DOHH2 (cell line): ENCODE results near the gene LGALS3.

Experiments
- H3F3A ChIP-seq: fragments of 200-600 bp; sonication (generic), shearing (Covaris generic); 2 replicates; pipeline ENCODE4 v1.6.0; 2016; ENCODE audit warnings: antibody characterized with exemption, mild to moderate bottlenecking; ENCODE audit not compliant: control insufficient read depth, insufficient read depth
- H3K27ac ChIP-seq: fragments of 200-600 bp; sonication (generic); 2 replicates; pipeline ENCODE4 v1.5.1; 2014; ENCODE audit warnings: low read depth, mild to moderate bottlenecking, low read length, moderate library complexity
- H3K27me3 ChIP-seq: fragments of 200-600 bp; sonication (generic); 2 replicates; pipeline ENCODE4 v1.6.1; 2014; ENCODE audit warnings: mild to moderate bottlenecking, low read length, mixed read lengths; ENCODE audit not compliant: control insufficient read depth
- H3K36me3 ChIP-seq: fragments of 200-600 bp; sonication (generic); 2 replicates; pipeline ENCODE4 v1.6.1; 2014; ENCODE audit warnings: mild to moderate bottlenecking, low read length, moderate library complexity, mixed read lengths; ENCODE audit not compliant: control insufficient read depth
- H3K4me1 ChIP-seq: fragments of 200-600 bp; sonication (generic); 2 replicates; pipeline ENCODE4 v1.6.1; 2014; ENCODE audit warnings: mild to moderate bottlenecking, low read length, mixed read lengths; ENCODE audit not compliant: control insufficient read depth
- H3K4me2 ChIP-seq: fragments of 200-600 bp; sonication (generic); 2 replicates; pipeline ENCODE4 v1.6.0; 2014; ENCODE audit warnings: mild to moderate bottlenecking, low read length, moderate library complexity
- H3K4me3 ChIP-seq: fragments of 200-600 bp; sonication (generic); 2 replicates; pipeline ENCODE4 v1.5.1; 2014; ENCODE audit warnings: mild to moderate bottlenecking, low read length, mixed read lengths
- H3K79me2 ChIP-seq: fragments of 200-600 bp; sonication (generic); 2 replicates; pipeline ENCODE4 v1.6.1; 2014; ENCODE audit warnings: mild to moderate bottlenecking, low read length, mixed read lengths; ENCODE audit not compliant: control insufficient read depth
- H3K9me2 ChIP-seq: fragments of 200-600 bp; sonication (generic); replicated peaks from 2 replicates; pipeline ENCODE4 v1.6.1; 2014; ENCODE audit warnings: mild to moderate bottlenecking, low read length, mixed read lengths; ENCODE audit not compliant: control insufficient read depth
- H3K9me3 ChIP-seq: fragments of 200-600 bp; sonication (generic); 2 replicates; pipeline ENCODE4 v1.6.1; 2014; ENCODE audit warnings: antibody characterized with exemption, low read length, mixed read lengths; ENCODE audit not compliant: control insufficient read depth, insufficient read depth
- H4K20me1 ChIP-seq: fragments of 200-600 bp; sonication (generic); 2 replicates; pipeline ENCODE4 v1.6.0; 2014; ENCODE audit warnings: low read depth, mild to moderate bottlenecking, antibody characterized with exemption, low read length, moderate library complexity; ENCODE audit not compliant: control insufficient read depth, insufficient read depth
- EZH2phosphoT487 ChIP-seq: fragments of 200-600 bp; sonication (generic); IDR thresholded peaks from 2 replicates; pipeline ENCODE4 v1.6.1; 2017; ENCODE audit warnings: borderline replicate concordance, mild to moderate bottlenecking, antibody characterized with exemption, low read length, moderate library complexity, mixed read lengths
- TF ChIP-seq, protein P1 (sequence below): fragments of 200-600 bp; sonication (generic); IDR thresholded peaks from one replicate; pipeline ENCODE4 v1.5.1; 2014; ENCODE audit warnings: antibody characterized with exemption, mild to moderate bottlenecking, low read depth, low read length; ENCODE audit not compliant: poor library complexity, severe bottlenecking

LGALS3 gene

DNA sequence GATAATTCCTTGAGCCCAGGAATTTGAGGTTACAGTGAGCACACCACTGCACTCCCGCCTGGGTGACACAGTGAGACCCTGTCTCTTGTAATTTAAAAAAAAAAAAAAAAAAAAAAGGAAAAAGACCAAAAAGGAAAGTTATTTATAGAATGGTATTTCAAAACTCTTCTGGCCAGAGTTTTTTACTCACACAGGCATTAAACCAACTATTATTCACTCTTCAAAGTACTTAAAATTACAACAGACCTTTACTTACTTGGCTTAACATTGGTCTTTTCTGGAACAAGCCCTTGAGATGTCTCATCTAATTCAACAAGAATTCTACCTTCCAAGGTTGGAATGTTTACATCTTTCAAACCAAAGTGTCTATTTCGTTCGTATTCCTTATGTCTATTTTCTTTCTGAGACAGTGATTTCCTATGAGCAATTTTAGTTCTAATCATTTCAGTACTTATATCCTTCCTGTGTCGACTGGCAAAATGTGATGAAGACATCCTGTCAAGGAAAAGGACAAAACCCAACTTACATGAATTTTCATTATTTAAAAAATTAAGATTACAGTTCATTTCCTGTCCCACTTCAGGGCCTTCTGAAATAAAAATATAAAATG is 59.7 kb downstream of the LGALS3 start:
- H3F3A ChIP-seq = no peaks in the 10 kb centered on the region
- peak overlapping the region; percentile 80 for H3K4me2 ChIP-seq
- TF ChIP-seq, protein P1, sequence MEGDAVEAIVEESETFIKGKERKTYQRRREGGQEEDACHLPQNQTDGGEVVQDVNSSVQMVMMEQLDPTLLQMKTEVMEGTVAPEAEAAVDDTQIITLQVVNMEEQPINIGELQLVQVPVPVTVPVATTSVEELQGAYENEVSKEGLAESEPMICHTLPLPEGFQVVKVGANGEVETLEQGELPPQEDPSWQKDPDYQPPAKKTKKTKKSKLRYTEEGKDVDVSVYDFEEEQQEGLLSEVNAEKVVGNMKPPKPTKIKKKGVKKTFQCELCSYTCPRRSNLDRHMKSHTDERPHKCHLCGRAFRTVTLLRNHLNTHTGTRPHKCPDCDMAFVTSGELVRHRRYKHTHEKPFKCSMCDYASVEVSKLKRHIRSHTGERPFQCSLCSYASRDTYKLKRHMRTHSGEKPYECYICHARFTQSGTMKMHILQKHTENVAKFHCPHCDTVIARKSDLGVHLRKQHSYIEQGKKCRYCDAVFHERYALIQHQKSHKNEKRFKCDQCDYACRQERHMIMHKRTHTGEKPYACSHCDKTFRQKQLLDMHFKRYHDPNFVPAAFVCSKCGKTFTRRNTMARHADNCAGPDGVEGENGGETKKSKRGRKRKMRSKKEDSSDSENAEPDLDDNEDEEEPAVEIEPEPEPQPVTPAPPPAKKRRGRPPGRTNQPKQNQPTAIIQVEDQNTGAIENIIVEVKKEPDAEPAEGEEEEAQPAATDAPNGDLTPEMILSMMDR = no peak
- TF ChIP-seq EZH2phosphoT487 = no peak
- H3K9me2 ChIP-seq = no peaks in the 10 kb centered on the region
- no peaks in the 10 kb centered on the region for H3K27me3 ChIP-seq
- H3K36me3 ChIP-seq = peaks cover 46% of the 10 kb centered on the region
- H3K27ac ChIP-seq = no peak overlapping the region
- no peaks in the 10 kb centered on the region for H3K9me3 ChIP-seq
- H3K4me3 ChIP-seq = peak overlapping the region; percentile 93
- H4K20me1 ChIP-seq = no peaks in the 10 kb centered on the region
- H3K4me1 ChIP-seq = peaks cover 25% of the 10 kb centered on the region
- peaks cover 50% of the 10 kb centered on the region for H3K79me2 ChIP-seq

DNA sequence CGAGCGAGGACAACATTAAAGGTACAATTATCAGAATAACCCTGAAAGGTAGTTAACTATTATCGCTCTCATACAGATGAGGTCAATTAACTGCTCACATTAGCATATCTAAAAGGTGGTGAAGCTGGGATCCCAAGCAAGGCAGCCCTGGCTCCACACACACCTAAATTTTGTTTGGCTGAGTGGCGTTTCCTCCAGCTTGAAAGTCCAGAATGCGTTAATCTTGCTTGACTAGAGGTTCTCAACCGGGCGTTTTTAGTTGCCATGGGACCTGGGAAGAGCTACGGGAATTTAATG is 61.8 kb downstream of the LGALS3 start:
- Histone ChIP-seq H3K4me1 (peaks cover 25% of the 10 kb centered on the region), H3K36me3 (peaks cover 34% of the 10 kb centered on the region), H3K9me2 (no peaks in the 10 kb centered on the region), H3K27ac (peak overlapping the region; percentile 55), H3K4me2 (peak overlapping the region; percentile 80), H3F3A (no peaks in the 10 kb centered on the region), H3K4me3 (peak overlapping the region; percentile 93), H4K20me1 (no peaks in the 10 kb centered on the region), H3K27me3 (no peaks in the 10 kb centered on the region), H3K9me3 (no peaks in the 10 kb centered on the region), H3K79me2 (peaks cover 50% of the 10 kb centered on the region)
- TF ChIP-seq EZH2phosphoT487 = no peak
- TF ChIP-seq, protein P1 = no peak

- Histone ChIP-seq H3K9me2 (no peaks in the 10 kb centered on the region), H3K27ac (peak within 1 kb of the TSS; percentile 55), H3F3A (no peaks in the 10 kb centered on the region), H3K79me2 (peaks cover 48% of the 10 kb centered on the region), H3K36me3 (peaks cover 32% of the 10 kb centered on the region), H3K9me3 (no peaks in the 10 kb centered on the region), H3K4me1 (peaks cover 25% of the 10 kb centered on the region), H3K4me3 (peak within 1 kb of the TSS; percentile 93), H3K27me3 (no peaks in the 10 kb centered on the region), H4K20me1 (no peaks in the 10 kb centered on the region), H3K4me2 (peak within 1 kb of the TSS; percentile 80)
- no peak for TF ChIP-seq EZH2phosphoT487
- TF ChIP-seq, protein P1 = no peak
Measured at GRCh38 chr14:55191203-55192053, 62.4 kb downstream of the LGALS3 start, which contains the start of gene DLGAP5. TSS of gene DLGAP5 (minus strand) at chr14:55191585. CDS start at chr14:55189179, 2,406 bp downstream.
